HG03103 (cell line): Measurements from ENCODE around the gene SEMA3F.
A peak's percentile ranks its signal among the peaks of the same experiment; 100 is the strongest.

ENCODE experiments used
- ATAC-seq: cut with Tn5 transposase; IDR thresholded peaks from one replicate; pipeline ENCODE4 v1.9.1; 2021; ENCODE audit warnings: low read depth; ENCODE audit not compliant: unreplicated experiment

SEMA3F gene

DNA sequence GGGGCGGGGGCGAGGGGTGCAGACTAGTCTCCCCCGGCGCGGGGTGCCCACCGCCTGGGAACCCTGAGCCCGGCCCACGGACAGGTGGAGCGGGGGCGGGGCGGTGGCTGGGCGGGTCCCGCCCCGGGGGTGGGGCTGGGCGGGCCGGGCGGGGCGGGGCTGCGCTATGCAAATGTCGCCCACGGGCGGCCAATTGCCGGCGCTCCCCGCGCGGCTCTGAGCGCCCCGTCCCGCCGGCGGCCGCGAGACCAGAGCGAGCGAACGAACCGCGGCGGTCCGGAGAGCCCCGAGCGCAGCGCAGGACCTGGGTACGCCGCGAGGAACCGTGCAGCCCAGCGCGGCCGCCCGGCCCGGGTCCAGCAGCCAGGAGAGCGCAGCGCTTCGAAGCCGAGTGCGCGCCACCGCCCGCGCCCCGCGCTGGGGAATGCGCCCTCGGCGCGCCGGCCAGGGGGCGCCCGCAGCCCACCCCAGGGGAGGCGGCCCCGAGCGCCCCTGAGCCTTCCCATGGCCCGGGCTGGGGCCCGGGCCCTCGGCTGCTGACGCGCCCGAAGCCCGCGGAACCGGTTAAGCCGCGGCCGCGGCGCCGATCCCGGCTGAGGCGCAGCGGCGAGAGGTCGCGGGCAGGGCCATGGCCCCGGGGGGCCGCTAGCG lies at the start of gene SEMA3F:
Gene SEMA3F (plus strand): TSS at position 485 of the 651 bp plus-strand sequence. CDS start 4,299 bp downstream, outside the sequence.
- ATAC-seq = peak; percentile 67

DNA sequence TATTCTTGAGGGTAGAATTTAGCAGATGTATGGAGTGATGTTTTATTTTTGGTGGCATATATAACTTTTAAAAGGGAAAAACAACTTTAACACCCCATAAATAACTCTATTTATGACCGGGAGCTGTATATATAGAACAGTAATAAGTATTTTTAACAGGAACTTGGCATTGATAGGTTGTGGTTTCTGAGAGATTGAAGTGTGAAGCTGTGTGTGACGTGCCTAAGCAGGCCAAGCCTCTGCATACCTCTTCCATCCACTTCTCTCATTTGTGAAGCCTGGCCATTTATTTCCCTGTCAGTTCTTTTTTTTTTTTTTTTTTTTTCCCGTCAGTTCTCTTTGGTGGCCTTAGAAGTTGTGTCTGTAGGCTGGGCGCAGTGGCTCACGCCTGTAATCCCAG lies 43.4 kb upstream of the SEMA3F start:
- no peak for ATAC-seq

DNA sequence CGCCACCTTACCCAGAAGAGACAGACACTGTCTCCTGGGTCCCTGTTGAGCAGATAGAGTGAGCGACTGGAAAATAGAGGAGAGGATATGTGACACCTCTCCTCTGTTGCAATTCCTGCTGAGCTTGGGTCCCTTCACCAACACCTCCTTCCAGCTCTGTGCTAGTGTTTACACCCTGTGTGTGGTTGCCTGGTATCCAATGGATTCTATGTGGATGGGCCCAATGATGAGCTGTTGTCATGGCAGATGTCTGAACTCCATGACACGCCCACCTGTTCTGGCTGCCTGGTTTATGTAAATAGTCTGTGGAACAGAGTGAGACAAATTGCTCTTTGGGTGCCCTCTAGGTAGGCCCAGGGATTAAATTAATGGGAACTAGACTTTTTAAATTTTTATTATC lies 42.7 kb upstream of the SEMA3F start:
- no peak for ATAC-seq

DNA sequence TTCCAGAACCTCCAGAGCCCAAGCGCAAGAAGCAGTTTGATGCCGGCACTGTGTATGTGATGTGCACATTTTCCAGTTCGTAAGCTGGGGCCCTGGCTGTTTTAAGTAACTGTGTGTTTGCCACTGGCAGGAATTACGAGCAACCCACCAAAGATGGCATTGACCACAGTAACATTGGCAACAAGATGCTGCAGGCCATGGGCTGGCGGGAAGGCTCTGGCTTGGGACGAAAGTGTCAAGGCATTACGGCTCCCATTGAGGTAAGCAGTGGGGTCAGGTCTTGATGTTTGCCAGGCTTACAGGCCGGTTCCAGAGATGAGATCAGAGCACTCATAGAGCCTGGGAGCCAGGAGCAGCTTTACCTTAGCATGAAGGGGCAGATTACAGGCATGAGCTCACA lies 38.0 kb upstream of the SEMA3F start:
- no peak for ATAC-seq

DNA sequence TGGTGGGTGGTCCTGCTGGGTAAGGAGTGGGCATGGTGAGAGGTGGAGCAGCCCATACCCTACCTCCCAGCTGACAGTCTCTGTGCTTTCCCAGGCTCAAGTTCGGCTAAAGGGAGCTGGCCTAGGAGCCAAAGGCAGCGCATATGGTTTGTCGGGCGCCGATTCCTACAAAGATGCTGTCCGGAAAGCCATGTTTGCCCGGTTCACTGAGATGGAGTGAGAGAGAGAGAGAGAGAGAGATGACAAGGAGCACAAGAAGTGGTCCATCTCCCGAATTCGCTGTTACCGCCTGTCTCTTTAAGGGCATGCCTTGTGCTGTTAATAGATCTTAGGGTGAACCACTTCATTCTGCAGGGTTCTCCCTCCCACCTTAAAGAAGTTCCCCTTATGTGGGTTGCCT lies 36.9 kb upstream of the SEMA3F start:
- ATAC-seq = no peak

DNA sequence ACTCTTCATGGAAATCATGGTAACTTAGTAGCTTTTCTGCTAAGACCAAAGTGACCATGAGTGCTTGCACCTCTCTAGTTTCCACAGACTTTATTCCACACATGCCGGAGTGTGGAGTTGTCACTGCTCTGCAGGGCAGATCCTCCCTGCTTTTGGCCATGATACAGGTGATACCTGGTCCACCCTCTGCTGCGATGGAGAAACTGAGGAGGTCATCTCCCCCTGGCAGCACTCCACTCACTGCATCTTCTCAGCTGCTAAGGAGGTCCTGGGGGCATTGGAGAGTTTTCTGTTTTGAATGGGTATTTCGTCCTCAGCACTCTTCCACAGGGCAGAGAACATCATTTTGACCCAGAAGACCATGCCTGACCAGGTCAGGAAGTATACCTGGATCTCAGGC lies 35.3 kb upstream of the SEMA3F start:
- no peak for ATAC-seq

DNA sequence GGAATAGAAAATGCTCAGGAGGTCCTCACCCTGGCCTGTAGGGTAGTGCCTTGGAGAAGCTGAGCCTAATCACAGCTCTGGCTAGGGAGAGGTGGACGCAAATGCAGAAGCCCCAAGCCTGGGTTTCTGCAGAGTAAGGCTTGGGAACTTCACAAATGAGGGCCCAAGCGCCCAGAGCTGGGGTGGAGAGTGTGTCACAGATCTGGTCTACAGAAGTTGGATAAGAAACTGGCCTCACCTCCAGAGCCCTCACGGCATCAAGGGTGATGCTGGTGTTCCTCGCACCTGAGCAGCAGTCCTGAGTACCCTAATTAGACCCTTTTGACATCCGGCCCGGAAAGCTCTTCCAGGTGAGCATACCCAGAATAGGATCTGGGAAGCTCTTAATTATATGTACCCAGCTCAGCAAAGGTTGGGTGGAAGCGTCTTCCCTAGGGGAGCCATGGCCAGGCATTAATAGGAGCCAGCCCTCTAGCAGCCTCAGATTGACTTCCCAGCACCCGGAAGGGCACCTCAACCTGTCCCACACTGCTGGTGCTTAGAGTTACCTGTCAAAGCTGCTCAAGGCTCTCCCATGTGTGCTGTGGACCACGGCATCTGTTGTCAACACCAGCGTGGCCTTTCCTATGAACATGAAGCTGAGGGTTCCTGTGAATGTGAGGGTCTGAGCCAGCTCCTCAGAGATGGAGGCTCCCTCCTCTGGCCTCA lies 34.6 kb upstream of the SEMA3F start:
- ATAC-seq = no peak

DNA sequence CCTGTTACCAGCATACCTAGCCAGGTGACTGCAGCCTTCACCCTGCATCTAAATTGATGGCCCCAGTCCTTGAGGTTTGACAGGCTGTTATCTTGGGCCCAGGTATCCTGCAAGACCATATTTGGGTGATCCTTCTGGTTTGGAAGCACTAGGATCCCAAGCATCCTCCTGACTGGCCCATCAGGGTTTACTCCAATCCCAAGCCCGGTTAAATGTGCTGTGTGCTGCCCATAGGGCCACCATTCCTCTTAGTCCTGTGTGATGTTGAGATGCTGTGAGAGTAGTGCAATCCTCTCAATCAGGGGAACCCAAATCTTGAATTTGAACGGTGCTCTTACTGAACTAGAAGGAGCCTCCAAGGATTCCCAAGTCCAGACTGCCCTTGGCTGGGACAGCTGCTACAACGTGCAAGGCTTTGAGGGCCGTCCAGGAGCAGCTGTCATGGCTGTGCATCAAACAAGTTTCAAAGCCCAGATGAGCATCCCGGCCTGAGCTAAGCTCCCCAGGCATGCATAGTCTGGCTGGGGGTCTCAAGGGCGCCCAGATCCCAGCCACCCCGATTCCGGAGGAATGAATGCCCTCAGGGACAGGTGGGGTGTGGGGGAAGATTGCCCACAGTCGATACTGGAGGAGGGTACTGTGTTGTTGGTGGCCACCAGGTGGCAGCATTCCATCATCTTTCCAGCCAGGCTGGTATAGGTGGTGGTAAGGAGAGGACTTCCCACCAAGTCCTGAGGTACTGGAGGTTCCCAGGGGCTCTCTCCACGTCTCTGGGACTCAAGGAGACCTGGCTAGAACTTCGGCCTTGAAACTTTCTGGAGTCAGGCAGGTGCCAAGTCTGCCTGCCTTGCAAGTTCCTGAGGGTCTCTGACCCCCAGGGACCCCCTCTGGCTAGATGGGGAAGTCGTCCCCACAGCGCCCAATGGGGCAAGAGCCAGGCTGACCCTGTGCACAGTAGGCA lies 33.8 kb upstream of the SEMA3F start:
- no peak for ATAC-seq

DNA sequence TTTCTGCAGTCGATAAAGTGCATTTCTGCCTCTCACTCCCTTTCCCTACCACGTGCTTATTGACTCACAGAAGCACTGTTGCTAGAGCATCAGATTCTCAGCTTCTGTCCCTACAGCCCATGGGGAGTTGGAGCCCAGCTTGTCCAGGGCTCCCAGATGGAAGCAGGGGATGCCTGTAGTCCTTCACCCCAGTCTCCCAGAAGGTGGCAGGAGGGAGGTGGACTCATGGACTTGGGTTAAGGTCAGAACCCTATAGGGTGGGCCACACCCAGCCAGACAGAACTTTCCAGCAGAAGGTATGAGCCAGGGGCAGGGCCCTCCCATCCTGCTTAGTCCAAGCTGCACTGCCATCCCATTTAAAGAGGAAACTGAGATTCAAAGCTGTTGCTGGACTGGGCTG lies 33.1 kb upstream of the SEMA3F start:
- no peak for ATAC-seq

DNA sequence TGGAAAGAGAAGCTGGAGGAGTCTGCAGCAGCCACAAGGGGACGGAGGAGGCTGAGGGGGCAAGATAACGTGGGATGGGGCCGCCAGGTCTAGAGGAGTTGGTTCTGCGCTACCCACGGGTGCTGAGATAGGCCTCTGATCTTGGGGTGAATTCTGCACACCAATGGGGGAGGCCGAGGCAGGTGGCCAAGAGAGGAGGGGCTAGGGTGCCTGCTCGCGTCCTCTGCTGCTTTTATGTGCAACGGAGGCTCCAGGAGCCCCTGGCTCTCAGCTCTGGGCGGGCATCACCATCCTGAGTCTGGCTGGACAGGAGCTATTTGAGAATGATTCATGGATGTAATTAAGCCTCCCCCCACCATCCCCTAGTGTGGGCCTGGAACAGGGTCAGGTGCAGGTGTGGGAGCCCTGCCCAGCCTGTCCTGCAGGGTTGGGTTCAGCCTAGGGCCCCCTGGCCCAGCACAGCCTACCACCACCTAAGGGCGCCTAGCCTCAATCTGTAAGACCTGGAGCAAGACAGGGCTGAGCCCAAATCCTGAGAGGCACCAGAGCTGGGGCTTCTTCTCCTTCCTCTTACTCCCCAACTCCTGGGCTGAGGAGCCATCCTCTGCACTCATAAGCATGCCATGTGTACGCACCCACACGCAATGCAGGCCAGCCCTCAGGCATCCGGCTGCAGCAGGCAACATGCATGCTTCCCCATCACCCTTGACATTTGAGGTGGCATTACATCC lies 32.3 kb upstream of the SEMA3F start:
- ATAC-seq = no peak

DNA sequence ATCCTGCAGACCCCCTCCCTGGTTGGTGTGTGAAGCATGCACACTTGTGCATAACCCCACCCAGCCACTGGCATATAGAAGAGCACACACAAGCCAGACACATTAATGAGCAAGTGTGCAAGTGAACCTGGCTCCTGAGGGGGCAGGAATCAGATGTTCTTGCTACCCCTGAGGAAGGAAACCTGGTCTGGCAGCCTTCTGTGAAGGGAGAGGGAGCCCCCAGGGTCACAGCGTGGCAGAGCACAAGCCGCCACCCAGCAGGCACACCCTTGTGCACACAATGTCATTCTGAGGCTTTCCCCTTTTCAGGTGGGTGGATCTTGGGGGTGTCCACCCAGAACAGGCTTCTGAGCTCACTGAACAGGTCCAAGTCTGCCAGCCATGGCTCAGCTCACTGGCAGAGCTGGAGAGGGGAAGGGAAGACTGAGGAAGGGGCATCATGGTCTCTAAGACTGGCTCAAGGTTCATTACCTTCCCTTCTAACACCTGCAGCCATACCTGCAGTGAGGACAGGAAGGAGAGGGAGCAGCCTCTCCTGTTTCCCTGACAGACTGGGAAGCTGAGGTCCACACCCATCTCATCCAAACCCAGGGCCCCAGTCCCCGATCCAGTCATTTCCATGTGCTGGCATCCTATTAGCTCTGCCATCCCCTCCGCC lies 31.6 kb upstream of the SEMA3F start:
- no peak for ATAC-seq

DNA sequence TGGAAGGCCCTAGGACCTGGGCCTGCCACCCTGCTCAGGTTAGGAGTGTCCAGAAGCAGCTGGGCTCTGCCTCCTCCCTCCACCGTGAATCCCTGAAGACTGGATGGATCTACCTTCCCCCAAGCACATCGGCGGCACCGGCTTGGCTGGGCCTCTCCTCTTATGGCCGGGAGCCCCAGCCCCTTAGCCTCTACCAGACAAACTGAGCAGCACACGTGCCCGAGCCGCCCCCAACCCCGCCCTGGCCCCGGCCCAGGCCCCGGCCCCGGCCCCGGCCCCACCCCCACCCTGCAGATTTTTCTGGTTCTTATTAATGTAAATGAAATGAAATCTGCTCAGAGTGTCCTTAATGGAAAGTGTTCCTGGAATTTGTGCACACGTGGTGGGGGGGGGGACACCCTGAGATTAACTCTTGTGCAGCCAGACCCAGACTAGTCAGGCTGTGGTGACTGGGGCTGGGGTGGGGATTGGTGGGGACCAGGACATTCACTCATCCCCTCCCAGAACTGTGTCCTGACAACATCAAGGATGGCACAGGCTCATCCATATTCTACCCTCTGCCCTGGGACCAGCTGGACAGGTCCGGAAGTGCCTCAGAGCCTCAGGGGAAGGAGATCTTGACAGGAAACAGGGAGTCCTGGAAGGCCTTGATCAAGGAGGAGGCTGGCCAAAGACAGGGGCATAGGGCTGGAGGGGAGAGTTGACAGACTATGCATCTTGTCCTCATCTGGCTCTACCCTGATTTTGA lies 30.9 kb upstream of the SEMA3F start:
- ATAC-seq = no peak

DNA sequence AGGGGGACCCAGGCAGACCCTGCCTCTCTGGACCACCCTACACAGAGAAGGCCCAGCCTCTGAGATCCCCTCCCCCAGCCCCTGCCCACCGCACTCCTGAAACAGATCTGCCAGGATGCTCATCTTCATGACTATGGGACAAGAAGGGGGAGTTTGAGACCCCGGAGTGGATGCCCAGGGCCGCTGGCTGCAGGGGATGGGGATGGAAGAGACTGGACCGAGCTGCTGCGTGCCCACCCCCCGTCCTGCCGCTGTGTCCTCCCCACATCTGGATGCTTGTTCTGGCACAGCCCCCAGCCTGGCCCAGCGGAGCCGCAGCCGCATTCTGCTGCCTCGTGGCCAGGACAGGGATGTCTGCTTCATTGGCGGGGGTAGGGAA lies 30.3 kb upstream of the SEMA3F start:
- ATAC-seq = no peak

DNA sequence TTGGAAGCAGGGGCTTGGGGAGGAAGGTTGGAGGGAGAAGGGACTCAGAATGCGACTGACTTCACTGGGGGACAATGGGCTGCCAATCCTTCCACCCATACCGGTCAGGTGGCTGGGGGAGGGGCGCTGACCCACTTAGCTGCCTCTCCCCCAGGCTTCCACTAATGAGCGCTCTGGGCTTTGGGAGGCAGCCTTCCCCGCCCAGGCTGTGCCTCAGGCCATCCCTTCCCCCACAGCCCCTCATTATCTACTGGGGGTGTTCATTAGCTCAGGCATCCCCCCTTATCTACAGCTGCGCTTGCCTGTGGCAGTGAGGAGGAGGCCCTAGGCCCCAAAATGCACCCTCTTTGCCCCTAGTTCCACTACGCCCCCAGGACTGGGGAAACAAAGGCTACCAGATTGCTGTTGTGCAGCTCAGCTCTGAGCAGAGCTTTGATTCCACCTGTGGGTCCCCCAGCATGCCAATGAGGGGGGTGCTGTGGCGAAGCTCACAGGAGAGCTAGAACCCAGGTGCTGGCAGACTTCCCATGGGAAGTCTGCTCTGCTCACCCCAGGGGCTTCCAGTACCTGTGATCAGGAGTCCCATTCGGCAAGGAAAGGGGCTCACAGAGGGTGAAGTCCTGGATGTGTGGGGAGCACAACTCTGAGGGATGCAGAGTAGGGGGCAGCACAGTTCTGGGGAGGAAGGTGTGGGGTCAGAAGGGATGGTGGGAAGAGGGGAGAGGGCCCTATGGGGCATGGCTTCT lies 29.4 kb upstream of the SEMA3F start:
- ATAC-seq = no peak

DNA sequence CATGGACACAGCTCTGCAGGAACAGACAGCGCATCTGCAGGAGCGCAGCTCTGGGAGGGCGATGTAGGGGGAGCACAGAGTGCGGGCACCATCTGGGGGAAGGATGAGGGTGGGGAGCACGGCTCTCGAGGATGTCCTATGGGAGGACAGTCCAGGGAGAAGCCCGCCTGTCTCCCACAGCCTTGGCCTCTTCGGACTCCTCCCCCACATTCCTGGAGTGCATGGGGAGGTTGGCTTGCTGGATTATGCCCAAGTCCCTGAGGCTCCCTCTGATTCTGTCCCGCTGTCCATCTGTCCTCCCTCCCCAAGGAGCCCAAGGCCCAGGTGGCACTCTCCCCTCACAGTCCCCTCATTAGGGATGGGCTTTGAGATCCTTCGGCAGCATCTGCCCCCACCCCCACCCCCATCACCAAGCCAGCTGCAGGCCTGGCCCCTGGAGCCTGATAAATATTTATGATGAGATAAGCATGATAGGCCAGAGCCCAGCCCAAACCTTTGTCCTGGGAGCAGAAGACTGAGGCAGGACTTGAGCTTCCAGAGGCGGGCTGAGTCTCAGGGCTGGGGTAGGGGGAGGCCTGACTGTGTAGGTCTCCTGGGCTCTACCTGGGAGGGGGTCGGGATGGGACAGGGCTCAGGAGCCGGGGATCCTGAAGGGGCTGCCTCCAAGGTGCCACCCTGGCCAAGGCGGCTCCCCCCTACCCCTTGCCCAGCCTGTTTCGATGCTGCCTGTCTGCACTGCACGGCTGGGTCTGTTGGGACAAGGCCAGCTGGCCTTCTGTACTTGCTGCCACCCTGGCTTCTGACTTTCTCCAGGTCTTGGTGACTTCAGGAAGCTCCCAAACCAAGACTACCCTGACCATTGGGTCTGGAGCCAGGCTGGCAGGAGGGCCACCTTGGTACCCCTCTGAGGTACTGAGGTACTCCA lies 28.6 kb upstream of the SEMA3F start:
- no peak for ATAC-seq

DNA sequence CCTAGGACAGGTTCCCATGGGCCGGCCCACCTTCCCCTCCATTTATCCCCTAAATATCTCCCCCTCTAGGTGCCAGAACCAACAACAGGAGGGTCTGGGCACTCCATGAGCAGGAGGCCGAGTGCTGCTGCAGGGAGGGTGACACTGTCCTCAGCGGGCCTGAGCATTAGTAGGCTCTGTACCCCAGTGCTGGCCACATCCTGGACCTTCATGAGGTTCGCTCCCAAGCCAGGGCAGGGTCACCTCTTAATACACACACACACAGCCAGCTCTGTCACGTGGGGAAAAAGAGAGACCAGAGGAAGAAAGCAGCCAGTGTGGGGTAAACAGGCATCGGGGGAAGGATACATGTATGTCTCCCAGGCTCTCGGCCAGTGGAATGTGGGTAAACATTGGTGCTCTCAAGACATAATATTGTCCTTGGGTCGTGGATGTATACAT lies 27.9 kb upstream of the SEMA3F start:
- no peak for ATAC-seq

DNA sequence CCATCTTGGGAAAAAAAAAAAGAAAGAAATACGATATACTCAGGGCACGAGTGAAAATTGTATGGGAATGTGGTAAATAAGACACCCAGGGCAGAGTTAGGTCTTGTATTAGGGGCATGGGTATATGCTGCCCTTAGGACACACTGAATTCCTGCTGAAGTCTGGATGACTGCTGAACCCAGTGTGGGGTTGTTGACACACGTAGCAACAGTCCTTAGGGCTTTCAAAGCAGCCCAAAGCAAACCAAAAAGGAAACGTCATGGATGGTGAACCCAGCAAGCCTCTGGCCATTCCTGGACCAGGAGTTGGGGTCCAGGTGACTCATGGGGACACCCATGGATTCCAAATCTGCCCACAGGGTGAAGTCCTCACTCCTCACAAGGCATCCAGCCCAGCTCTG lies 27.1 kb upstream of the SEMA3F start:
- ATAC-seq = no peak

DNA sequence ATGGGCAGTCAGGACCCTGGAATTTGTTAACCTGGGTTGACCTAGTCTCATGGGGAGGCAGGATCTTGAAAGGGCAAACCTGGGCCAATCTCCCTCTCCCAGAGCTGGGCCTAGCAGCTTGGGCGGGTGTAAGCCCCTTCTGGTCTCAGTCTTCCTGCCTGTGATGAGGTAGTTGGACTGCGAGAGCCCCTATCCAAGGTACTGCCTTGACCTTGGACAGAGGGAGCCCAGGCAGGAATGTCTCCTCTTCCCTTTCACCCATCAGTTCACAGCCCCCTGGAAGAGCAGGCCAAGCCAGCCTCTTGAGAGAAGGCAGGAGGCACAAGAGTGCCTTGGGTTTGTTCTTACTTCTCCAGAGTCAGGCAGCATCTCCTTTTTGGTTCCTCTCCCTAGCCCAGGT lies 24.7 kb upstream of the SEMA3F start:
- ATAC-seq = no peak
